A549 (cell line): Measurements from ENCODE around the gene ZBTB4. TPM values are rescaled to one million over a fixed set of nuclear protein-coding genes. Genes with fewer than 3 reads are reported as not detected.
"Not testable (repeated sequence)": the region's sequence is repeated elsewhere in the genome, so short reads cannot be mapped to it uniquely, and the experiment has no call there.

ENCODE experiments used
- ATAC-seq, 2 experiments: fragments of 200-7000 bp in 1 of 2; fragments of >200 bp in 1 of 2; cut with Nextera tagmentation in 1 of 2; cut with Tn5 transposase in 1 of 2; 3 replicates each; pipeline versions ENCODE4 v1.8.0 to v1.9.1; 2018 to 2020; ENCODE audit warnings: mild to moderate bottlenecking in 1 of 2, moderate library complexity in 1 of 2
- CTCF ChIA-PET: fragments of 300-600 bp; sonication (Branson Sonifier 250); formaldehyde crosslinking; extraction: SDS; loops from one replicate; lab custom pipeline; 2021; ENCODE audit warnings: antibody characterized with exemption, inconsistent platforms; lab: Yijun Ruan, JAX
- POLR2A ChIA-PET: fragments of 350-600 bp; formaldehyde crosslinking; extraction: SDS; loops from one replicate; lab custom pipeline; 2021; ENCODE audit warnings: antibody characterized with exemption, inconsistent platforms; lab: Yijun Ruan, JAX
- DNase-seq, 2 experiments: peaks; one replicate each; pipeline versions ENCODE4 v3.0.0 to v3.0.0-alpha.2; 2011 to 2016; ENCODE audit warnings: low read depth in 1 of 2, low spot score in 1 of 2
- FAIRE-seq: peaks from 2 replicates; lab custom pipeline; 2011; peaks lifted over from hg19 to GRCh38; lab: Jason Lieb, UNC
- H3K27ac ChIP-seq, 2 experiments: fragments of >200 bp; sonication (Bioruptor Twin); formaldehyde crosslinking; 3 replicates each; pipeline ENCODE4 v1.5.1; 2016 to 2017
- H3K4me1 ChIP-seq: fragments of >200 bp; sonication (Bioruptor Twin); formaldehyde crosslinking; 3 replicates; pipeline ENCODE4 v1.6.1; 2016
- H3K4me2 ChIP-seq: fragments of >200 bp; sonication (Bioruptor Twin); formaldehyde crosslinking; 3 replicates; pipeline ENCODE4 v1.6.1; 2016
- H3K4me3 ChIP-seq: fragments of >200 bp; sonication (Bioruptor Twin); formaldehyde crosslinking; 3 replicates; pipeline ENCODE4 v1.5.1; 2016
- H3K9me3 ChIP-seq: fragments of >200 bp; sonication (Bioruptor Twin); formaldehyde crosslinking; 3 replicates; pipeline ENCODE4 v1.6.1; 2016
- CEBPB ChIP-seq, 2 experiments: fragments of >200 bp in 1 of 2; sonication (Bioruptor Twin) in 1 of 2; formaldehyde crosslinking in 1 of 2; IDR thresholded peaks; 2 replicates each; pipeline ENCODE4 v1.6.1; 2012 to 2016
- HDAC2 ChIP-seq: fragments of 200-600 bp; sonication (generic); IDR thresholded peaks from 2 replicates; pipeline ENCODE4 v1.6.1; 2016
- HOXB5 ChIP-seq: fragments of 250-450 bp; sonication (Bioruptor Pico); IDR thresholded peaks from 2 replicates; pipeline ENCODE4 v1.5.0; 2020; ENCODE audit warnings: mild to moderate bottlenecking, moderate library complexity
- PBX3 ChIP-seq: IDR thresholded peaks from 2 replicates; pipeline ENCODE4 v1.6.1; 2012
- POLR2AphosphoS2 ChIP-seq: conservative IDR thresholded peaks from 2 replicates; pipeline ENCODE4 v1.6.1; 2012; ENCODE audit warnings: low read length, improper control_type of control experiment, inconsistent platforms
- RAD21 ChIP-seq, 2 experiments: fragments of >200 bp in 1 of 2; sonication (Bioruptor Twin) in 1 of 2; formaldehyde crosslinking in 1 of 2; IDR thresholded peaks in 1 of 2; conservative IDR thresholded peaks in 1 of 2; 2 replicates in 1 of 2; 3 replicates in 1 of 2; pipeline ENCODE4 v1.6.1; 2012 to 2018; ENCODE audit warnings: inconsistent platforms in 1 of 2
- TFCP2L1 ChIP-seq: fragments of 250-450 bp; sonication (Bioruptor Pico); IDR thresholded peaks from 2 replicates; pipeline ENCODE4 v1.5.0; 2021; ENCODE audit warnings: mild to moderate bottlenecking
- TP53 ChIP-seq: fragments of 250-450 bp; sonication (Bioruptor Pico); IDR thresholded peaks from 2 replicates; pipeline ENCODE4 v1.5.0; 2021; ENCODE audit warnings: mild to moderate bottlenecking, moderate library complexity
- USF2 ChIP-seq: fragments of 450-650 bp; IDR thresholded peaks from 2 replicates; pipeline ENCODE4 v1.6.1; 2014; ENCODE audit warnings: antibody characterized with exemption
- WGBS: methylation state at CpG from one replicate; pipeline ENCODE4 v1.1.6; 2017; ENCODE audit errors: missing lambda C conversion rate; 5-methylcytosine and 5-hydroxymethylcytosine counted together
- polyA plus RNA-seq, 4 experiments: library from polyadenylated mRNA; depleted of rRNA in 3 of 4; stranded (reverse); fragments of >200 nt; fragmentation: RNase III in 1 of 4; extraction: RNeasy Plus Mini Kit Qiagen cat#74134 plus additional on column Dnase treatment in 1 of 4; gene quantifications; 2 replicates in 3 of 4; 3 replicates in 1 of 4; pipeline ENCODE4 v1.2.3, GENCODE V29; 2011 to 2017
- TF ChIP-seq, protein P1 (sequence below): fragments of >200 bp; sonication (Bioruptor Twin); formaldehyde crosslinking; IDR thresholded peaks from 2 replicates; pipeline ENCODE4 v1.6.1; 2016
- TF ChIP-seq, protein P2 (sequence below): IDR thresholded peaks from 2 replicates; pipeline ENCODE4 v1.6.1; 2012
- TF ChIP-seq, protein P3 (sequence below): fragments of 150-350 bp; IDR thresholded peaks from 2 replicates; pipeline ENCODE4 v1.6.1; 2014; ENCODE audit warnings: low read depth, mild to moderate bottlenecking, low read length

ZBTB4 gene
- polyA plus RNA-seq, 2 of the 4 experiments (the other 2 are of a cell fraction), result 14.4 to 28.2 TPM

- FAIRE-seq, result no peak
- no peak for TF ChIP-seq TFCP2L1 (CRISPR knock-in tag)
- TF ChIP-seq USF2, result no peak
- TF ChIP-seq HDAC2, result no peak
- TF ChIP-seq, protein P1, sequence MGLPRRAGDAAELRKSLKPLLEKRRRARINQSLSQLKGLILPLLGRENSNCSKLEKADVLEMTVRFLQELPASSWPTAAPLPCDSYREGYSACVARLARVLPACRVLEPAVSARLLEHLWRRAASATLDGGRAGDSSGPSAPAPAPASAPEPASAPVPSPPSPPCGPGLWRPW, result no peak
- TF ChIP-seq PBX3, result no peak
- TF ChIP-seq, all 56 proteins: peak for 0
- Histone ChIP-seq H3K27ac (0 out of 6 replicates have a peak overlapping the region, but pooled peaks of 1 of the 2 experiments have one; percentile 1), H3K4me3 (no peak overlapping the region), H3K4me1 (peaks cover 28% of the 10 kb centered on the region), H3K4me2 (no peak overlapping the region), H3K9me3 (no peaks in the 10 kb centered on the region)
- 92% methylated on average over 2 of the region's 2 CpGs for WGBS
- POLR2A ChIA-PET, result interaction anchor here (2.3 kb wide), 1 partner anchor 12 kb away, joined by 8 read pairs; the partner anchor contains the start of gene POLR2A
- no peak for ATAC-seq
- CTCF ChIA-PET, result interaction anchor here (1.1 to 30.1 kb wide), 3 partner anchors 10 to 89 kb away, joined by 3 to 342 read pairs (median 13); partner anchors contain the start of genes CHRNB1, FGF11 and TMEM102
- DNase-seq, result no peak
Observed at GRCh38 chr17:7471729-7472128, 7.7 kb downstream of the ZBTB4 start.

DNA sequence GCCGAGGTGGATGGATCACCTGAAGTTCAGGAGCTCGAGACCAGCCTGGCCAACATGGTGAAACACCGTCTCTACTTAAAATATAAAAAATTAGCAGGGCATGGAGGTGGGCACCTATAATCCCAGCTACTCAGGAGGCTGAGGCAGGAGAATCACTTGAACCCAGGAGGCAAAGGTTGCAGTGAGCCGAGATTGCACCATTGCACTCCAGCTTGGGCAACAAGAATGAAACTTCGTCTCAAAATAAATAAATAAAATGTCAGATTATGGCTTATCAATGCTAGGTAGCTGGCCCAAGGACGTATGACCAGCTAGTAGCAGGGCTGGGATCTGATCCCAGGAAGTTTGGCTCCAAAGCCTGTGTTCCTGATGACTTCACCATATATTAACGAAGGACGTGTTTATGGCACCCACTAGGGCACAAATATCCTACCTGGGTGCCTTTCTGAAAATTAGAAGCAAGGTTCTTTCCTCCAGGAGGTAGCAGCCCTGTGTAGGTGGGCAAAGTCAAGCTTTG lies 8.9 kb downstream of the ZBTB4 start:
- DNase-seq, FAIRE-seq, H3K27ac ChIP-seq, H3K4me3 ChIP-seq, H3K9me3 ChIP-seq, ATAC-seq, H3K4me2 ChIP-seq: not testable (repeated sequence)
- whole genome bisulfite sequencing, result 92% methylated on average over 8 of the region's 8 CpGs
- CTCF ChIA-PET, result interaction anchor here (0.7 to 30.1 kb wide), 8 partner anchors 10 to 218 kb away, joined by 3 to 342 read pairs (median 4); partner anchors contain the start of genes CHRNB1, FGF11, TMEM102 and WRAP53
- POLR2A ChIA-PET, result interaction anchor here (2.3 kb wide), 1 partner anchor 14 kb away, joined by 8 read pairs; the partner anchor contains the start of gene POLR2A
- peaks cover 24% of the 10 kb centered on the region for H3K4me1 ChIP-seq

GRCh38 chr17:7469843-7470242 lies 9.6 kb downstream of the ZBTB4 start:
- H3K4me3 ChIP-seq, H3K4me2 ChIP-seq, DNase-seq, H3K27ac ChIP-seq, ATAC-seq, H3K9me3 ChIP-seq, FAIRE-seq: not testable (repeated sequence)
- H3K4me1 ChIP-seq, result peaks cover 24% of the 10 kb centered on the region
- TF ChIP-seq CEBPB (IDR thresholded peaks at IDR 0.05), result peak in 1 of 2 experiments; percentile 34; a peak in 2 of 4 replicates
- 94% methylated on average over 12 of the region's 12 CpGs for whole genome bisulfite sequencing
- POLR2A ChIA-PET, result interaction anchor here (2.3 kb wide), 1 partner anchor 14 kb away, joined by 8 read pairs; the partner anchor contains the start of gene POLR2A
- CTCF ChIA-PET, result interaction anchor here (1.1 to 30.1 kb wide), 8 partner anchors 10 to 219 kb away, joined by 3 to 342 read pairs (median 4); partner anchors contain the start of genes CHRNB1, FGF11, TMEM102 and WRAP53

GRCh38 chr17:7468804-7469389 lies 10.5 kb downstream of the ZBTB4 start:
- H3K4me3 ChIP-seq, result no peak overlapping the region
- no peak overlapping the region for H3K27ac ChIP-seq
- DNase-seq (no peak), ATAC-seq (no peak), FAIRE-seq (no peak)
- no peak overlapping the region for H3K4me2 ChIP-seq
- peaks cover 24% of the 10 kb centered on the region for H3K4me1 ChIP-seq
- WGBS, result 78% methylated on average over 12 of the region's 12 CpGs
- H3K9me3 ChIP-seq, result no peaks in the 10 kb centered on the region
- TF ChIP-seq, protein P2, sequence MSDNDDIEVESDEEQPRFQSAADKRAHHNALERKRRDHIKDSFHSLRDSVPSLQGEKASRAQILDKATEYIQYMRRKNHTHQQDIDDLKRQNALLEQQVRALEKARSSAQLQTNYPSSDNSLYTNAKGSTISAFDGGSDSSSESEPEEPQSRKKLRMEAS, result no peak
- TF ChIP-seq, protein P1, result no peak
- TF ChIP-seq TP53 (CRISPR knock-in tag) (no peak), POLR2AphosphoS2 (no peak), HOXB5 (CRISPR knock-in tag) (no peak), RAD21 (conservative IDR thresholded peaks at IDR 0.05 in 1 of 2, IDR thresholded peaks at IDR 0.05 in 1 of 2) (no peak)
- TF ChIP-seq, protein P3, sequence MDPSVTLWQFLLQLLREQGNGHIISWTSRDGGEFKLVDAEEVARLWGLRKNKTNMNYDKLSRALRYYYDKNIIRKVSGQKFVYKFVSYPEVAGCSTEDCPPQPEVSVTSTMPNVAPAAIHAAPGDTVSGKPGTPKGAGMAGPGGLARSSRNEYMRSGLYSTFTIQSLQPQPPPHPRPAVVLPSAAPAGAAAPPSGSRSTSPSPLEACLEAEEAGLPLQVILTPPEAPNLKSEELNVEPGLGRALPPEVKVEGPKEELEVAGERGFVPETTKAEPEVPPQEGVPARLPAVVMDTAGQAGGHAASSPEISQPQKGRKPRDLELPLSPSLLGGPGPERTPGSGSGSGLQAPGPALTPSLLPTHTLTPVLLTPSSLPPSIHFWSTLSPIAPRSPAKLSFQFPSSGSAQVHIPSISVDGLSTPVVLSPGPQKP, result no peak
- POLR2A ChIA-PET, result no interaction called here
- CTCF ChIA-PET, result interaction anchor here (1.5 to 30.1 kb wide), 2 partner anchors 10 to 28 kb away, joined by 6 to 342 read pairs; partner anchors contain the start of genes CHRNB1, FGF11 and TMEM102
